Thyroid gland (tissue), 4 donors: Measurements from ENCODE around the gene POLR1B.

Experiments
- POLR2A ChIP-seq, 2 donors: fragments of 450-650 bp; IDR thresholded peaks; one replicate each; pipeline ENCODE4 v1.6.1; 2017; ENCODE audit warnings: antibody characterized with exemption in 2 of 2, mild to moderate bottlenecking in 2 of 2, moderate library complexity in 1 of 2
- TF ChIP-seq, protein P1 (sequence below), 6 experiments: fragments of 200-600 bp in 3 of 6; fragments of 450-650 bp in 3 of 6; sonication (generic) in 3 of 6; IDR thresholded peaks; one replicate each; pipeline ENCODE4 v1.5.1; 2016 to 2019; ENCODE audit warnings: antibody characterized with exemption in 6 of 6, mild to moderate bottlenecking in 2 of 6, inconsistent platforms in 1 of 6, moderate library complexity in 1 of 6

GRCh38 chr2:112516801-112517200, 25.5 kb upstream of the POLR1B start:
- TF ChIP-seq, protein P1, sequence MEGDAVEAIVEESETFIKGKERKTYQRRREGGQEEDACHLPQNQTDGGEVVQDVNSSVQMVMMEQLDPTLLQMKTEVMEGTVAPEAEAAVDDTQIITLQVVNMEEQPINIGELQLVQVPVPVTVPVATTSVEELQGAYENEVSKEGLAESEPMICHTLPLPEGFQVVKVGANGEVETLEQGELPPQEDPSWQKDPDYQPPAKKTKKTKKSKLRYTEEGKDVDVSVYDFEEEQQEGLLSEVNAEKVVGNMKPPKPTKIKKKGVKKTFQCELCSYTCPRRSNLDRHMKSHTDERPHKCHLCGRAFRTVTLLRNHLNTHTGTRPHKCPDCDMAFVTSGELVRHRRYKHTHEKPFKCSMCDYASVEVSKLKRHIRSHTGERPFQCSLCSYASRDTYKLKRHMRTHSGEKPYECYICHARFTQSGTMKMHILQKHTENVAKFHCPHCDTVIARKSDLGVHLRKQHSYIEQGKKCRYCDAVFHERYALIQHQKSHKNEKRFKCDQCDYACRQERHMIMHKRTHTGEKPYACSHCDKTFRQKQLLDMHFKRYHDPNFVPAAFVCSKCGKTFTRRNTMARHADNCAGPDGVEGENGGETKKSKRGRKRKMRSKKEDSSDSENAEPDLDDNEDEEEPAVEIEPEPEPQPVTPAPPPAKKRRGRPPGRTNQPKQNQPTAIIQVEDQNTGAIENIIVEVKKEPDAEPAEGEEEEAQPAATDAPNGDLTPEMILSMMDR (IDR thresholded peaks at IDR 0.05), result no peak
- TF ChIP-seq POLR2A (IDR thresholded peaks at IDR 0.05), result no peak
